GM19240 (cell line): ENCODE measurements around the gene DEFB131B.
"Not testable (repeated sequence)": the region's sequence is repeated elsewhere in the genome, so short reads cannot be mapped to it uniquely, and the experiment has no call there.

Source experiments
- DNase-seq: peaks from one replicate; pipeline ENCODE4 v3.0.0; 2011; ENCODE audit warnings: low spot score; ENCODE audit not compliant: insufficient read length

The DEFB131B gene

GRCh38 chr11:71911321-71911985 lies 33.2 kb downstream of the DEFB131B start:
- not testable (repeated sequence) for DNase-seq

DNA sequence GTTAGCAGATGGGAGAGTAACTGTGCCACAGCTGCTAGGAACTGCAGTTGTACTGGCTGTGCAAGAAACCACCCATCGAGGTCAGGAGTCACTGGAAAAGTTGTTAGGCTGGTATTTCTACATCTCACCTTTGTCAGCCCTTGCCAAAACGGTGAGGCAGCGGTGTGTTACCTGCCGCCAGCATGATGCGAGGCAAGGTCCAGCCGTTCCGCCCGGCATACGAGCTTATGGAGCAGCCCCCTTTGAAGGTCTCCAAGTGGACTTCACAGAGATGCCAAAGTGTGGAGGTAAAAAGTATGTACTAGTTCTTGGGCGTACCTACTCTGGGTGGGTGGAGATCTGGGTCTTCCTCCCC lies 33.7 kb downstream of the DEFB131B start:
- not testable (repeated sequence) for DNase-seq

- no peak for DNase-seq
Measured at GRCh38 chr11:71913756-71914526, 35.7 kb downstream of the DEFB131B start.

DNA sequence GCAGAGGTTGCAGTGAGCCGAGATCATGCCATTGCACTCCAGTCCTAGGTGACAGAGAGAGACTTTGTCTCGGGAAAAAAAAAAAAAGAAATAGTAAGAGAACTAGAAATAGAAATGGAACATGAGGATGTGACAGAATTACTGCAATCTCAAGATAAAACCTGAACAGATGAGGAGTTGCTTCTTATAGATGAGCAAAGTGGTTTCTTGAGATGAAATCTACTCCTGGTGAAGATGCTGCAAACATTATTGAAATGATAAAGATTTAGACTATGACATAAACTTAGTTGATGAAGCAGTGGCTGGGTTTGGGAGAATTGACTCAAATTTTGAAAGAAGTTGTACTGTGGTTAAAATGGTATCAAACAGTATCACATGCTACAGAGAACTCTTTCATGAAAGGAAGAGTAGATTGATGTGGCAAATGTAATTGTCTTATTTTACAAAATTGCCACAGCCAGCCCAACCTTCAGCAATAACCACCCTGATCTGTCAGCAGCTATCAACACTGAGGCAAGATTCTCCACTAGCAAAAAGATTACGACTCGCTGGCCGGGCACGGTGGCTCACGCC lies 36.5 kb downstream of the DEFB131B start:
- no peak for DNase-seq

DNA sequence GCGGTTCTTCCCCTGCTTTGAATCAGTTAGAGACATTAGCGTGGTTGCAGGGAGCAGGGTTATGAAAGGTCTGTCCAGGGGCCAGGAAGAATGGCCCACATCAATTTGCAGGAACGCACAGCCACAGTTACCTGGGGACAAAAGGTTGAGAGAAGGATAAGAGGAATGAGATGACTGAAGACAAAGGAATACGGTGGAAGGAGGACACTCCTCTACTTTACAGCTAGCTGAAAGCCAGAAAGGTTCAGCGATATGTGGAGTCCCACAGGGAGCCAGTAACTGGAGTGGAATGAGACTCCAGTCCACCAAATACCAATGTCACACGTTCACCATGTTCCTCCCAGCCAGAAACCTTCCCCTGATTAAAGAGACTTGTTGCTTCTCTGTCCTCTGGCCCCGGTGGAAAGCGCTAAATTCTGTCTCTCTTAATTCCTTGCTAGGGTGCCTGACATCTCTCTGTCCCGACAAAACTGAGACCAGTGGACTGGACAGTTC lies 39.4 kb downstream of the DEFB131B start:
- DNase-seq, result no peak

GRCh38 chr11:71927820-71928736 lies 49.8 kb downstream of the DEFB131B start, which contains the start of gene XNDC1N:
TSS of gene XNDC1N (minus strand) at chr11:71928594. CDS start at chr11:71923353, 5,241 bp downstream.
- peak; percentile 60 for DNase-seq

DNA sequence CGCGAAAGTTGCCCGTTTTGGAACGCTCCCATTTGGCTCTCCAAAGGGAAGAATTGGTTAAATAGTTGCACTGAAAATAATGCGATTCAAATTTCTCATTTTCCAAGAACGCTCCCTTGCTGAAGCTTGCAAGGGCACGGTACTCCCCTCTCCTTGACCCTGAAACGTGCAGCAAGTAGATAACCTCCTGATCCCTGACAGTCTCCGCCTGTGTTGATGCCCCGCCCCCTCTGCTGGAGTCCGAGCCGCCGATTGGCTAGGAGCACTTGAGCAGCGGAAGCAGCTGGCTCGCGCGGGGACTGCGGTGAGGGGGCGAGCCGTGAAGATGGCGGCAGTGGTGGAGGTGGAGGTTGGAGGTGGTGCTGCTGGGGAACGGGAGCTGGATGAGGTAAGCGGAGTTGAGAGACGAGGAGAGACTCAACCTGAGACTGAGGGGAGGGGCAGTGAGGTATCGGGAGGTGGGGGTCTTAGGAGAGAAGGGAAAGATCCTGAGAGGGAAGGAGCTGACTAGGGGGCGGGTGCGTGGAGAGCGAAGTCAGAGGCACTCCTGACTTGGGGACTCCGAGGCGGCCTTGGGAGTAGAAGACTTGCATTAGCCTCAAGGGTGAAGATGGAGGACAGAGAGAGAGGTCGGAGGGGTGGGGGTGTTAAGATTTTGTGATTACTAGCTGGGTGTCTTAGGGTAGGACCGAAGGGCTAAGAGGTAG lies 50.6 kb downstream of the DEFB131B start, which contains the start of gene RNF121:
TSS of gene RNF121 (plus strand) at position 310 of the 707 bp plus-strand sequence. CDS start at position 326, 16 bp downstream.
- DNase-seq, result peak; percentile 81

GRCh38 chr11:71929491-71929890 lies 51.2 kb downstream of the DEFB131B start:
- DNase-seq, result no peak

DNA sequence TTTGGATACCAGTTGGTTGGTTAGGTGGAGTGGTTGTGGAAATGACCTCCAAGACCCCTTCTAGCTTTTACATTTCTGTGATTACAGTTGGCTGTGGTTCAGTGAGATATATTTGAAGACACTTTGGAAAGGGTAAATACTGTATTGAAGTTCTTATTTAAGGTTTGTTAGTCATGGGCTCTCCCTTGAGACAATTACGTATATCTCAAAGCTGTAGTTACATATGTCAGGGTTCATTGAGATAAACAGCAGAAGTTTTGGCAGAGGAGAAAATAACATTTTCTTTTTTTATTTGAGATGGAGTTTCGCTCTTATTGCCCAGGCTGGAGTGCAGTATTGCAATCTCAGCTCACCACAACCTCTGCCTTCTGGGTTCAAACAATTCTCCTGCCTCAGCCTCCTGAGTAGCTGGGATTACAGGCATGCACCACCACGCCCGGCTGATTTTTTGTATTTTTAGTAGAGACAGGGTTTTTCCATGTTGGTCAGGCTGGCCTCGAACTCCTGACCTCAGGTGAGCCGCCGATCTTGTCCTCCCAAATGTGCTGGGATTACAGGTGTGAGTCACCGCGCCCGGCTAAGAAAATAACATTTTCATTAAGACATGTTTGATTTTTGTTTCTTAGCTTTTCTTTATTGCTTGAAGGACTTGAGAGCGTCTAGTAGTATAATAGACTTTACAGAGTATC lies 52.4 kb downstream of the DEFB131B start:
- DNase-seq, result no peak

DNA sequence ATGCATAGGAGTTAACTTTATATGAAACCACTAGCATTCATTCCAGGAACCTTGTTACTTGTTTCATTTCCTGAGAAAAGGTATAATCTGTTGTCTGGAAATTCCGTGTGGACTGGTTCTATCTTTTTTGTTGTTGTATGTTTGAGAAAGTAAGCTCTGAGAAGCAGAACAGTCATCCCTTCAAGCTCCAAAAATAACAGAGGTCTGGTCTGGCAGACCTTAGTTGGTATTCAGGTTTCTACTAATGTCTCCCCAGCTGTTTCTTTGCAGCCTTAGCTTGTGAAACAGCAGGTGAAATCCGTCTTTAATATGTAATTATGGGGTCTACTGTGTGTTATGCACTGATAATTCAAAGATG lies 53.0 kb downstream of the DEFB131B start:
- DNase-seq, result no peak

GRCh38 chr11:71933141-71933933 lies 55.1 kb downstream of the DEFB131B start:
- DNase-seq, result no peak
